IMR-90 (cell line): Measurements from ENCODE around the gene EYS. TPM values are rescaled to one million over a fixed set of nuclear protein-coding genes. Genes with fewer than 3 reads are reported as not detected.
A peak's percentile ranks its signal among the peaks of the same experiment; 100 is the strongest.

Experiments
- ATAC-seq: fragments of 200-7000 bp; cut with Tn5 transposase; 2 replicates; pipeline ENCODE4 v1.9.1; 2020; ENCODE audit warnings: low read depth, mild to moderate bottlenecking, moderate library complexity
- BruUV-seq: library from RNA; stranded (reverse); fragments of 400-500 nt; replicated peaks from 2 replicates; lab custom pipeline; 2021; lab: Mats Ljungman, UMichigan
- CTCF ChIA-PET: fragments of 300-600 bp; formaldehyde crosslinking; extraction: SDS; loops from one replicate; lab custom pipeline; 2021; ENCODE audit warnings: antibody characterized with exemption; lab: Yijun Ruan, JAX
- POLR2A ChIA-PET: fragments of 300-600 bp; sonication (Branson Sonifier 250); formaldehyde crosslinking; loops from one replicate; lab custom pipeline; 2022; ENCODE audit warnings: antibody characterized with exemption; ENCODE audit not compliant: unreplicated experiment; lab: Charles Lee
- DNase-seq: peaks from one replicate; pipeline ENCODE4 v3.0.0; 2013
- H2AFZ ChIP-seq: replicated peaks from 2 replicates; pipeline ENCODE3; 2013; ENCODE audit warnings: low read length, mild to moderate bottlenecking; ENCODE audit not compliant: poor library complexity
- H2AK5ac ChIP-seq: 2 replicates; pipeline ENCODE4 v1.6.1; 2013; ENCODE audit warnings: low read depth, low read length, inconsistent platforms
- H2AK9ac ChIP-seq: replicated peaks from 2 replicates; pipeline ENCODE3; 2013; ENCODE audit warnings: mild to moderate bottlenecking, low read depth, low read length, moderate library complexity; ENCODE audit not compliant: poor library complexity
- H2BK120ac ChIP-seq: 2 replicates; pipeline ENCODE4 v1.6.1; 2013; ENCODE audit warnings: low read depth, low read length, inconsistent platforms
- H2BK15ac ChIP-seq: 3 replicates; pipeline ENCODE4 v1.6.1; 2013; ENCODE audit warnings: low read depth, low read length, inconsistent platforms
- H2BK20ac ChIP-seq: 2 replicates; pipeline ENCODE4 v1.6.1; 2013; ENCODE audit warnings: low read depth, mild to moderate bottlenecking, inconsistent platforms, low read length, moderate library complexity
- H2BK5ac ChIP-seq: 2 replicates; pipeline ENCODE4 v1.6.1; 2013; ENCODE audit warnings: mild to moderate bottlenecking, low read depth, low read length, inconsistent platforms; ENCODE audit not compliant: poor library complexity, severe bottlenecking
- H3K14ac ChIP-seq: replicated peaks from 2 replicates; pipeline ENCODE4 v1.6.1; 2013; ENCODE audit warnings: low read depth, low read length, inconsistent platforms
- H3K18ac ChIP-seq: 2 replicates; pipeline ENCODE4 v1.6.1; 2013; ENCODE audit warnings: low read depth, low read length, control low read depth
- H3K23ac ChIP-seq: 2 replicates; pipeline ENCODE4 v1.6.1; 2013; ENCODE audit warnings: low read depth, low read length, inconsistent platforms
- H3K27ac ChIP-seq: 2 replicates; pipeline ENCODE4 v1.5.1; 2013; ENCODE audit warnings: mild to moderate bottlenecking, control low read depth, low read length; ENCODE audit not compliant: insufficient read depth
- H3K27me3 ChIP-seq: 2 replicates; pipeline ENCODE4 v1.6.1; 2013; ENCODE audit warnings: low read length; ENCODE audit not compliant: control insufficient read depth, insufficient read depth
- H3K36me3 ChIP-seq: 2 replicates; pipeline ENCODE4 v1.6.1; 2013; ENCODE audit warnings: low read length, mixed read lengths; ENCODE audit not compliant: control insufficient read depth, insufficient read depth
- H3K4ac ChIP-seq: 2 replicates; pipeline ENCODE4 v1.6.1; 2013; ENCODE audit warnings: low read depth, low read length, inconsistent platforms
- H3K4me1 ChIP-seq: 2 replicates; pipeline ENCODE4 v1.6.1; 2013; ENCODE audit warnings: low read length, mixed read lengths; ENCODE audit not compliant: control insufficient read depth, insufficient read depth
- H3K4me2 ChIP-seq: 2 replicates; pipeline ENCODE4 v1.6.1; 2013; ENCODE audit warnings: low read depth, mild to moderate bottlenecking, control low read depth, low read length, moderate library complexity
- H3K4me3 ChIP-seq: 2 replicates; pipeline ENCODE4 v1.5.1; 2013; ENCODE audit warnings: low read depth, mild to moderate bottlenecking, control low read depth, low read length, moderate library complexity; ENCODE audit not compliant: insufficient read depth
- H3K56ac ChIP-seq: 2 replicates; pipeline ENCODE4 v1.6.1; 2013; ENCODE audit warnings: low read length, inconsistent platforms; ENCODE audit not compliant: insufficient read depth; ENCODE audit errors: extremely low read depth
- H3K79me1 ChIP-seq, 2 experiments: 2 replicates each; pipeline ENCODE4 v1.6.1; 2013; ENCODE audit warnings: low read length in 2 of 2, inconsistent platforms in 1 of 2, low read depth in 1 of 2
- H3K9ac ChIP-seq: 2 replicates; pipeline ENCODE4 v1.6.1; 2013; ENCODE audit warnings: low read depth, low read length, control low read depth
- H3K9me1 ChIP-seq: 2 replicates; pipeline ENCODE4 v1.6.1; 2013; ENCODE audit warnings: low read length, inconsistent platforms; ENCODE audit not compliant: insufficient read depth
- H3K9me3 ChIP-seq: 2 replicates; pipeline ENCODE4 v1.6.1; 2013; ENCODE audit warnings: low read length; ENCODE audit not compliant: control insufficient read depth, insufficient read depth
- H4K20me1 ChIP-seq: 2 replicates; pipeline ENCODE4 v1.6.1; 2013; ENCODE audit warnings: low read length, inconsistent platforms; ENCODE audit not compliant: insufficient read depth
- H4K5ac ChIP-seq: 2 replicates; pipeline ENCODE4 v1.6.1; 2013; ENCODE audit warnings: mild to moderate bottlenecking, low read depth, low read length, control low read depth
- H4K8ac ChIP-seq, 2 experiments: 2 replicates each; pipeline ENCODE4 v1.6.1; 2013; ENCODE audit warnings: low read depth in 2 of 2, low read length in 2 of 2, control low read depth in 1 of 2, inconsistent platforms in 1 of 2
- H4K91ac ChIP-seq: 2 replicates; pipeline ENCODE4 v1.6.1; 2013; ENCODE audit warnings: low read depth, low read length, inconsistent platforms; ENCODE audit not compliant: insufficient read depth
- CEBPB ChIP-seq: IDR thresholded peaks from 2 replicates; pipeline ENCODE4 v1.6.1; 2012; ENCODE audit warnings: low read depth, low read length, improper control_type of control experiment
- CHD1 ChIP-seq: IDR thresholded peaks from 2 replicates; pipeline ENCODE4 v1.6.1; 2012; ENCODE audit warnings: low read depth, low read length, improper control_type of control experiment
- MAZ ChIP-seq: IDR thresholded peaks from 2 replicates; pipeline ENCODE4 v1.6.1; 2012; ENCODE audit warnings: low read depth, mild to moderate bottlenecking, low read length, improper control_type of control experiment, moderate library complexity, borderline replicate concordance
- MXI1 ChIP-seq: IDR thresholded peaks from 2 replicates; pipeline ENCODE4 v1.6.1; 2012; ENCODE audit warnings: low read depth, mild to moderate bottlenecking, low read length, moderate library complexity, borderline replicate concordance
- NFE2L2 ChIP-seq: fragments of 150-350 bp; IDR thresholded peaks from 2 replicates; pipeline ENCODE4 v1.6.1; 2016; ENCODE audit warnings: low read depth, mild to moderate bottlenecking, low read length
- POLR2A ChIP-seq: IDR thresholded peaks from 2 replicates; pipeline ENCODE4 v1.6.1; 2012; ENCODE audit warnings: mild to moderate bottlenecking, low read depth, low read length
- RAD21 ChIP-seq: IDR thresholded peaks from 2 replicates; pipeline ENCODE4 v1.6.1; 2012; ENCODE audit warnings: low read length, improper control_type of control experiment
- RCOR1 ChIP-seq: IDR thresholded peaks from 2 replicates; pipeline ENCODE4 v1.6.1; 2012; ENCODE audit warnings: mild to moderate bottlenecking, low read length, improper control_type of control experiment; ENCODE audit not compliant: insufficient replicate concordance
- RFX5 ChIP-seq: IDR thresholded peaks from 2 replicates; pipeline ENCODE4 v1.8.0; 2012; ENCODE audit warnings: low read depth, mild to moderate bottlenecking, low read length, moderate library complexity
- SMC3 ChIP-seq: fragments of 150-350 bp; IDR thresholded peaks from 2 replicates; pipeline ENCODE4 v1.6.1; 2016; ENCODE audit warnings: low read depth, mild to moderate bottlenecking, antibody characterized with exemption, low read length, moderate library complexity
- WGBS, 2 experiments: methylation state at CpG; one replicate each; pipeline versions ENCODE4 v1.1.5 to v1.1.7; 2013; ENCODE audit warnings: missing lambda C conversion rate in 2 of 2; ENCODE audit not compliant: insufficient read length in 1 of 2; ENCODE audit errors: extremely low coverage in 2 of 2; 5-methylcytosine and 5-hydroxymethylcytosine counted together
- dilution Hi-C: fragments of 300-500 bp; cut with HindIII; formaldehyde crosslinking; loops from one replicate; pipeline ENCODE4 v1.14.3; 2018; ENCODE audit warnings: low sequenced_read_pairs; ENCODE audit not compliant: unreplicated experiment
- in situ Hi-C: fragments of 300-500 bp; cut with MboI; formaldehyde crosslinking; loops from 3 replicates; pipeline ENCODE4 v1.14.3; 2019; ENCODE audit warnings: low sequenced_read_pairs, inconsistent platforms, mixed read lengths
- intact Hi-C: fragments of 100-400 bp; cut with micrococcal nuclease; formaldehyde crosslinking; loops from 2 replicates; pipeline ENCODE4 v1.10.0; 2022
- polyA plus RNA-seq, 3 experiments: library from polyadenylated mRNA; depleted of rRNA; stranded (reverse); fragments of >200 nt; gene quantifications; 2 replicates each; pipeline ENCODE4 v1.2.3, GENCODE V29; 2012; ENCODE audit warnings: low replicate concordance in 1 of 3
- total RNA-seq: library from RNA; depleted of rRNA; stranded (reverse); fragments of >200 nt; gene quantifications from 2 replicates; pipeline ENCODE4 v1.2.3, GENCODE V29; 2012
- TF ChIP-seq, protein P1 (sequence below): fragments of 150-350 bp; IDR thresholded peaks from 2 replicates; pipeline ENCODE4 v1.6.1; 2017; ENCODE audit warnings: mild to moderate bottlenecking, antibody characterized with exemption, low read length, low read depth
- TF ChIP-seq, protein P2 (sequence below): fragments of 150-350 bp; IDR thresholded peaks from 2 replicates; pipeline ENCODE4 v1.6.1; 2016; ENCODE audit warnings: low read depth, mild to moderate bottlenecking, low read length, moderate library complexity, borderline replicate concordance

EYS gene
- total and polyA plus RNA-seq, 2 of the 4 experiments (the other 2 are of a cell fraction): under 0.01 TPM; not detected in 1

DNA sequence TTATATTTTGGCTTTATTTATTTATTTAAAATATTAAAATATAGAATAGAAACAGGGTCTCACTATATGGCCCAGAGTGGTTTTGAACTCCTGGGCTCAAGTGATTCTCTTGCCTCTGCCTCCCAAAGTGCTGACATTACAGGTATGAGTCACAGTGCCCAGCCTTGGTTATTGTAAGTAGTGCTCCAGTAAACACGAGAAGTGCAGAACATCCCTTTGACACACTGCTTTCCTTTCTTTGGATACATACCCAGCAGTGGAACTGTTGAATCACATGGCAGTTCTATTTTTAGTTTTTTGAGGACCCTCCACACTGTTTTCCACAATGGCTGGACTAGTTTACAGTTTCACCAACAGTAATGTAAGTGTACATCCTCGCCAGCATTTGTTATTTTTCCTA lies 1867.5 kb downstream of the EYS start:
- H3K9me1 ChIP-seq: peaks cover 3% of the 10 kb centered on the region; the same call in 1 of the 2 replicates
- POLR2A ChIA-PET: no interaction called here

More for the DNA sequence above, 1867.5 kb downstream of the EYS start:
- intact Hi-C loops: no loop called here
- in situ Hi-C loops: no loop called here
- CTCF ChIA-PET: no interaction called here
- H3K18ac ChIP-seq: peak overlapping the region; percentile 76; the same call in 1 of the 2 replicates
- no TSS peak for BruUV-seq
- H3K9ac ChIP-seq: no peak overlapping the region
- no peak overlapping the region for H2BK15ac ChIP-seq
- no peak overlapping the region for H2BK120ac ChIP-seq
- H3K27me3 ChIP-seq: no peaks in the 10 kb centered on the region
- H3K27ac ChIP-seq: no peak overlapping the region
- WGBS, 2 experiments: no CpG with 5 or more reads among the region's 2 CpGs
- TF ChIP-seq CHD1 (no peak), MXI1 (no peak), NFE2L2 (no peak), RAD21 (no peak), POLR2A (no peak), SMC3 (no peak), RCOR1 (no peak), MAZ (no peak), CEBPB (no peak), RFX5 (no peak)
- TF ChIP-seq, protein P1, sequence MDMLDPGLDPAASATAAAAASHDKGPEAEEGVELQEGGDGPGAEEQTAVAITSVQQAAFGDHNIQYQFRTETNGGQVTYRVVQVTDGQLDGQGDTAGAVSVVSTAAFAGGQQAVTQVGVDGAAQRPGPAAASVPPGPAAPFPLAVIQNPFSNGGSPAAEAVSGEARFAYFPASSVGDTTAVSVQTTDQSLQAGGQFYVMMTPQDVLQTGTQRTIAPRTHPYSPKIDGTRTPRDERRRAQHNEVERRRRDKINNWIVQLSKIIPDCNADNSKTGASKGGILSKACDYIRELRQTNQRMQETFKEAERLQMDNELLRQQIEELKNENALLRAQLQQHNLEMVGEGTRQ: no peak
- TF ChIP-seq, protein P2, sequence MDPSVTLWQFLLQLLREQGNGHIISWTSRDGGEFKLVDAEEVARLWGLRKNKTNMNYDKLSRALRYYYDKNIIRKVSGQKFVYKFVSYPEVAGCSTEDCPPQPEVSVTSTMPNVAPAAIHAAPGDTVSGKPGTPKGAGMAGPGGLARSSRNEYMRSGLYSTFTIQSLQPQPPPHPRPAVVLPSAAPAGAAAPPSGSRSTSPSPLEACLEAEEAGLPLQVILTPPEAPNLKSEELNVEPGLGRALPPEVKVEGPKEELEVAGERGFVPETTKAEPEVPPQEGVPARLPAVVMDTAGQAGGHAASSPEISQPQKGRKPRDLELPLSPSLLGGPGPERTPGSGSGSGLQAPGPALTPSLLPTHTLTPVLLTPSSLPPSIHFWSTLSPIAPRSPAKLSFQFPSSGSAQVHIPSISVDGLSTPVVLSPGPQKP: no peak
- no peaks in the 10 kb centered on the region for H4K20me1 ChIP-seq
- H4K91ac ChIP-seq: no peak overlapping the region
- H2AFZ ChIP-seq: no peak overlapping the region
- H3K4me3 ChIP-seq: no peak overlapping the region
- H3K79me1 ChIP-seq: no peaks in the 10 kb centered on the region
- H2AK9ac ChIP-seq: no peak overlapping the region
- no peak overlapping the region for H3K14ac ChIP-seq
- H3K4me1 ChIP-seq: peaks cover 1% of the 10 kb centered on the region; the same call in 1 of the 2 replicates
- H3K36me3 ChIP-seq: no peaks in the 10 kb centered on the region
- no peak overlapping the region for H2AK5ac ChIP-seq
- DNase-seq (peak; percentile 71), ATAC-seq (peak; percentile 60)
- H3K4me2 ChIP-seq: no peak overlapping the region; the same call in 1 of the 2 replicates
- H3K23ac ChIP-seq: no peak overlapping the region
- H3K9me3 ChIP-seq: no peaks in the 10 kb centered on the region
- H3K4ac ChIP-seq: no peak overlapping the region
- no peak overlapping the region for H4K8ac ChIP-seq
- dilution Hi-C loops: no loop called here
- peak overlapping the region; percentile 82 for H2BK5ac ChIP-seq
- peak overlapping the region; percentile 76; the same call in 1 of the 2 replicates for H4K5ac ChIP-seq
- no peak overlapping the region for H3K56ac ChIP-seq
- H2BK20ac ChIP-seq: no peak overlapping the region
